Mammary epithelial cell (primary cell): Measurements from ENCODE around the gene TRANK1.

Source experiments
- CTCF ChIP-seq, 2 donors: IDR thresholded peaks in 1 of 2; conservative IDR thresholded peaks in 1 of 2; 2 replicates each; pipeline ENCODE4 v1.5.1; 2011 to 2012; ENCODE audit warnings: inconsistent platforms in 2 of 2, low read length in 2 of 2, mild to moderate bottlenecking in 2 of 2, control low read depth in 1 of 2, low read depth in 1 of 2; ENCODE audit not compliant: insufficient read depth in 1 of 2; ENCODE audit errors: extremely low read depth in 1 of 2
- EZH2 ChIP-seq: IDR thresholded peaks from 2 replicates; pipeline ENCODE4 v1.6.1; 2012; ENCODE audit warnings: low read length, inconsistent platforms, borderline replicate concordance

GRCh38 chr3:36969540-36970432 is 24.9 kb upstream of the TRANK1 start:
- TF ChIP-seq CTCF (conservative IDR thresholded peaks at IDR 0.05 in 1 of 2, IDR thresholded peaks at IDR 0.05 in 1 of 2; ENCODE audit: extremely low read depth in 1 of 2, insufficient read depth in 1 of 2, low read depth in 1 of 2, low read length in 2 of 2): no peak
- no peak for TF ChIP-seq EZH2
